MM.1S (cell line): Measurements from ENCODE around the gene MPC2.

ENCODE experiments used
- EZH2 ChIP-seq: fragments of 300-600 bp; sonication (generic); optimal IDR thresholded peaks from 2 replicates; pipeline ENCODE3; 2017; ENCODE audit warnings: low read depth, mild to moderate bottlenecking, antibody characterized with exemption, low read length, mixed read lengths
- EZH2phosphoT487 ChIP-seq: fragments of 300-600 bp; sonication (generic); IDR thresholded peaks from 2 replicates; pipeline ENCODE4 v1.6.1; 2018; ENCODE audit warnings: antibody characterized with exemption, low read length
- TF ChIP-seq, protein P1 (sequence below): fragments of 300-600 bp; sonication (generic); IDR thresholded peaks from 2 replicates; pipeline ENCODE4 v1.5.1; 2016; ENCODE audit warnings: antibody characterized with exemption, low read length, mixed read lengths

DNA sequence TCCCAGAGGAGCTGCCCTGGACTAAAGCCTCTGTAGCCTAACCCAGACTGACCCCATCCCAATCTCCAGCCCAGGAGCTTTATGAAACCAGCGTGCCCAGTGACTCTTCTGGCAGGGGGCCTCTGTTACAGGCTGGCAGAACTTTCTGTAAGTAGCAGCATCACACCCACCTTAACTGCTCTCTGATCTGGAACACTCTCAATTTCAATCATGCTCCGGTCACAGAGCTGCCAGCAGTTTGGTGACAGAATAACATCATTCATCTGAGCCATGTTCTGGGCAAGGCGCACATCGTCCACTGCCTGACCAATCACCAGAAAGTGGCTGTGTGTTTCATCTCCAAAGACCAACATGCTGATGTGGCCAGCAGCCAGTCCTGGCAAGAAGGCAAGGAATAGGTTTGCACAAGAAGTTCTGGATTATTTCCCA, 37.6 kb downstream of the MPC2 start:
- TF ChIP-seq, protein P1, sequence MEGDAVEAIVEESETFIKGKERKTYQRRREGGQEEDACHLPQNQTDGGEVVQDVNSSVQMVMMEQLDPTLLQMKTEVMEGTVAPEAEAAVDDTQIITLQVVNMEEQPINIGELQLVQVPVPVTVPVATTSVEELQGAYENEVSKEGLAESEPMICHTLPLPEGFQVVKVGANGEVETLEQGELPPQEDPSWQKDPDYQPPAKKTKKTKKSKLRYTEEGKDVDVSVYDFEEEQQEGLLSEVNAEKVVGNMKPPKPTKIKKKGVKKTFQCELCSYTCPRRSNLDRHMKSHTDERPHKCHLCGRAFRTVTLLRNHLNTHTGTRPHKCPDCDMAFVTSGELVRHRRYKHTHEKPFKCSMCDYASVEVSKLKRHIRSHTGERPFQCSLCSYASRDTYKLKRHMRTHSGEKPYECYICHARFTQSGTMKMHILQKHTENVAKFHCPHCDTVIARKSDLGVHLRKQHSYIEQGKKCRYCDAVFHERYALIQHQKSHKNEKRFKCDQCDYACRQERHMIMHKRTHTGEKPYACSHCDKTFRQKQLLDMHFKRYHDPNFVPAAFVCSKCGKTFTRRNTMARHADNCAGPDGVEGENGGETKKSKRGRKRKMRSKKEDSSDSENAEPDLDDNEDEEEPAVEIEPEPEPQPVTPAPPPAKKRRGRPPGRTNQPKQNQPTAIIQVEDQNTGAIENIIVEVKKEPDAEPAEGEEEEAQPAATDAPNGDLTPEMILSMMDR: no peak
- TF ChIP-seq EZH2phosphoT487 (no peak), EZH2 (no peak)
